ENCODE data around the gene NEO1. TPM values are rescaled to one million over a fixed set of nuclear protein-coding genes. Genes with fewer than 3 reads are reported as not detected.

Gene NEO1
- total and polyA plus RNA-seq, 2 experiments from 2014 or later, result 39.1 to 64.0 TPM

GRCh38 chr15:73328981-73329380 lies 276.7 kb downstream of the NEO1 start:
- Histone ChIP-seq H3K79me2 (no peaks in the 10 kb centered on the region), H3K27me3 (no peaks in the 10 kb centered on the region), H3K27ac (no peak overlapping the region), H3K4me1 (ENCODE audit: insufficient read depth) (no peaks in the 10 kb centered on the region), H4K20me1 (ENCODE audit: insufficient read depth, poor library complexity, severe bottlenecking) (no peaks in the 10 kb centered on the region), H3K4me2 (no peak overlapping the region), H3K4me3 (no peak overlapping the region), H3K36me3 (replicated peaks; ENCODE audit: insufficient read depth, low read depth) (no peaks in the 10 kb centered on the region), H3K9me2 (replicated peaks; ENCODE audit: insufficient read depth) (no peaks in the 10 kb centered on the region), H3K9me3 (ENCODE audit: low read depth) (no peaks in the 10 kb centered on the region), H2AFZ (no peak overlapping the region)
- no peak for DNase-seq (ENCODE audit: low spot score)
- TF ChIP-seq EZH2 (IDR thresholded peaks at IDR 0.05; ENCODE audit: borderline replicate concordance) (no peak), CTCF (IDR thresholded peaks at IDR 0.05; ENCODE audit: poor library complexity) (no peak), EZH2phosphoT487 (IDR thresholded peaks at IDR 0.05; ENCODE audit: low read depth, severe bottlenecking, unreplicated experiment) (no peak)
- 94% methylated on average over 9 of the region's 10 CpGs for WGBS (ENCODE audit: low lambda C conversion rate, missing lambda C conversion rate)

GRCh38 chr15:73329501-73330200 lies 277.4 kb downstream of the NEO1 start:
- H3K9me3 ChIP-seq (ENCODE audit: low read depth), result no peaks in the 10 kb centered on the region
- no peak overlapping the region for H3K4me3 ChIP-seq
- H4K20me1 ChIP-seq (ENCODE audit: insufficient read depth, poor library complexity, severe bottlenecking), result no peaks in the 10 kb centered on the region
- H3K4me2 ChIP-seq, result no peak overlapping the region
- H3K4me1 ChIP-seq (ENCODE audit: insufficient read depth), result no peaks in the 10 kb centered on the region
- no peak overlapping the region for H3K27ac ChIP-seq
- H3K9me2 ChIP-seq (replicated peaks; ENCODE audit: insufficient read depth), result no peaks in the 10 kb centered on the region
- H3K36me3 ChIP-seq (replicated peaks; ENCODE audit: insufficient read depth, low read depth), result no peaks in the 10 kb centered on the region
- 93% methylated on average over 21 of the region's 21 CpGs for WGBS (ENCODE audit: low lambda C conversion rate, missing lambda C conversion rate)
- DNase-seq (ENCODE audit: low spot score), result no peak
- H3K27me3 ChIP-seq, result no peaks in the 10 kb centered on the region
- TF ChIP-seq CTCF (IDR thresholded peaks at IDR 0.05; ENCODE audit: poor library complexity) (no peak), EZH2 (IDR thresholded peaks at IDR 0.05; ENCODE audit: borderline replicate concordance) (no peak), EZH2phosphoT487 (IDR thresholded peaks at IDR 0.05; ENCODE audit: low read depth, severe bottlenecking, unreplicated experiment) (no peak)
- H3K79me2 ChIP-seq, result no peaks in the 10 kb centered on the region
- no peak overlapping the region for H2AFZ ChIP-seq

GRCh38 chr15:73330206-73331051 lies 278.2 kb downstream of the NEO1 start:
- no peaks in the 10 kb centered on the region for H3K9me3 ChIP-seq (ENCODE audit: low read depth)
- TF ChIP-seq EZH2 (IDR thresholded peaks at IDR 0.05; ENCODE audit: borderline replicate concordance) (no peak), CTCF (IDR thresholded peaks at IDR 0.05; ENCODE audit: poor library complexity) (no peak), EZH2phosphoT487 (IDR thresholded peaks at IDR 0.05; ENCODE audit: low read depth, severe bottlenecking, unreplicated experiment) (no peak)

More at GRCh38 chr15:73330206-73331051, 278.2 kb downstream of the NEO1 start:
- no peak overlapping the region for H2AFZ ChIP-seq
- H3K79me2 ChIP-seq, result no peaks in the 10 kb centered on the region
- H3K9me2 ChIP-seq (replicated peaks; ENCODE audit: insufficient read depth), result no peaks in the 10 kb centered on the region
- H3K4me1 ChIP-seq (ENCODE audit: insufficient read depth), result no peaks in the 10 kb centered on the region
- H3K4me3 ChIP-seq, result no peak overlapping the region
- WGBS (ENCODE audit: low lambda C conversion rate, missing lambda C conversion rate), result 86% methylated on average over 15 of the region's 15 CpGs
- no peak for DNase-seq (ENCODE audit: low spot score)
- no peaks in the 10 kb centered on the region for H3K27me3 ChIP-seq
- no peaks in the 10 kb centered on the region for H4K20me1 ChIP-seq (ENCODE audit: insufficient read depth, poor library complexity, severe bottlenecking)
- no peak overlapping the region for H3K27ac ChIP-seq
- H3K36me3 ChIP-seq (replicated peaks; ENCODE audit: insufficient read depth, low read depth), result no peaks in the 10 kb centered on the region
- no peak overlapping the region for H3K4me2 ChIP-seq

Measured in hepatocyte (in vitro differentiated cells).